RWPE1 (cell line): ENCODE results near the gene TEX50.
"Not testable (repeated sequence)": the region's sequence is repeated elsewhere in the genome, so short reads cannot be mapped to it uniquely, and the experiment has no call there.

Experiments
- CTCF ChIA-PET: fragments of 350-600 bp; sonication (Branson Sonifier 250); formaldehyde crosslinking; extraction: SDS; loops from one replicate; lab custom pipeline; 2021; lab: Yijun Ruan, JAX
- POLR2A ChIA-PET: fragments of 400-600 bp; formaldehyde crosslinking; extraction: SDS; loops from one replicate; lab custom pipeline; 2020; ENCODE audit warnings: antibody characterized with exemption; ENCODE audit not compliant: low non-redundant PET; lab: Yijun Ruan, JAX
- DNase-seq: peaks from one replicate; pipeline ENCODE4 v3.0.0; 2012; ENCODE audit warnings: low spot score
- H3K27ac ChIP-seq: fragments of 450-650 bp; 2 replicates; pipeline ENCODE4 v1.5.1; 2017
- CTCF ChIP-seq: fragments of 450-650 bp; conservative IDR thresholded peaks from 2 replicates; pipeline ENCODE4 v1.5.1; 2017; ENCODE audit warnings: low read depth, mild to moderate bottlenecking

The TEX50 gene

GRCh38 chr1:173639102-173639501, 4.0 kb downstream of the TEX50 start:
- H3K27ac ChIP-seq: no peak overlapping the region
- ChIA-PET CTCF (no interaction called here), POLR2A (no interaction called here)
- DNase-seq: no peak
- no peak for TF ChIP-seq CTCF

- ChIA-PET POLR2A (interaction anchor here (0.6 kb wide), 1 partner anchor 72 kb away, joined by 3 read pairs; the partner anchor contains the start of gene KLHL20), CTCF (interaction anchor here (0.7 kb wide), 1 partner anchor 8 kb away, joined by 3 read pairs; no protein-coding TSS in a partner anchor)
- DNase-seq, H3K27ac ChIP-seq: not testable (repeated sequence)
Observed at GRCh38 chr1:173642450-173643139, 7.5 kb downstream of the TEX50 start.

- ChIA-PET POLR2A (no interaction called here), CTCF (no interaction called here)
- no peak overlapping the region for H3K27ac ChIP-seq
- DNase-seq: no peak
- TF ChIP-seq CTCF: no peak
Observed at GRCh38 chr1:173646656-173647055, 11.5 kb downstream of the TEX50 start.

GRCh38 chr1:173648880-173649605, 13.9 kb downstream of the TEX50 start:
- H3K27ac ChIP-seq: no peak overlapping the region
- ChIA-PET CTCF (no interaction called here), POLR2A (no interaction called here)
- no peak for TF ChIP-seq CTCF
- no peak for DNase-seq

- DNase-seq: no peak
- H3K27ac ChIP-seq: no peak overlapping the region
- ChIA-PET POLR2A (no interaction called here), CTCF (no interaction called here)
- TF ChIP-seq CTCF: no peak
Observed at GRCh38 chr1:173660306-173660705, 25.2 kb downstream of the TEX50 start.

GRCh38 chr1:173661271-173661670, 26.1 kb downstream of the TEX50 start:
- ChIA-PET CTCF (no interaction called here), POLR2A (no interaction called here)
- TF ChIP-seq CTCF: no peak
- no peak for DNase-seq
- no peak overlapping the region for H3K27ac ChIP-seq

GRCh38 chr1:173661763-173662162, 26.6 kb downstream of the TEX50 start:
- H3K27ac ChIP-seq: no peak overlapping the region
- CTCF ChIA-PET: no interaction called here
- DNase-seq: no peak
- no peak for TF ChIP-seq CTCF
- POLR2A ChIA-PET: no interaction called here
